BJ (cell line): Measurements from ENCODE around the gene IFIH1. TPM values are rescaled to one million over a fixed set of nuclear protein-coding genes. Genes with fewer than 3 reads are reported as not detected.
A peak's percentile ranks its signal among the peaks of the same experiment; 100 is the strongest.

Experiments
- CTCF ChIA-PET: fragments of 350-600 bp; formaldehyde crosslinking; extraction: SDS; loops from one replicate; lab custom pipeline; 2021; ENCODE audit warnings: antibody characterized with exemption, inconsistent platforms; lab: Yijun Ruan, JAX
- POLR2A ChIA-PET: fragments of 300-600 bp; sonication (Branson Sonifier 250); formaldehyde crosslinking; extraction: SDS; loops from one replicate; lab custom pipeline; 2021; ENCODE audit warnings: antibody characterized with exemption; lab: Charles Lee
- DNase-seq: peaks from one replicate; pipeline ENCODE4 v3.0.0-alpha.2; 2011; ENCODE audit warnings: low read depth
- H3K27me3 ChIP-seq: 2 replicates; pipeline ENCODE4 v1.6.0; 2011; ENCODE audit warnings: low read length; ENCODE audit not compliant: control insufficient read depth, insufficient read depth
- H3K36me3 ChIP-seq: 2 replicates; pipeline ENCODE4 v1.5.1; 2011; ENCODE audit warnings: low read length; ENCODE audit not compliant: control insufficient read depth, insufficient read depth
- H3K4me3 ChIP-seq: 2 replicates; pipeline ENCODE4 v1.5.1; 2011; ENCODE audit warnings: low read depth, mild to moderate bottlenecking, control low read depth, low read length
- polyA plus RNA-seq: library from polyadenylated mRNA; depleted of rRNA; stranded (reverse); fragments of >200 nt; gene quantifications from 2 replicates; pipeline ENCODE4 v1.2.3, GENCODE V29; 2011
- TF ChIP-seq, protein P1 (sequence below): IDR thresholded peaks from 2 replicates; pipeline ENCODE4 v1.5.1; 2011; ENCODE audit warnings: low read depth, mild to moderate bottlenecking, control low read depth, inconsistent platforms, low read length, moderate library complexity; ENCODE audit not compliant: insufficient read depth

Gene IFIH1
- polyA plus RNA-seq, 1 experiment, result 0.47 TPM

- H3K36me3 ChIP-seq, result no peaks in the 10 kb centered on the region
- ChIA-PET POLR2A (interaction anchor here (0.6 kb wide), 1 partner anchor 993 kb away, joined by 3 read pairs; the partner anchor contains the start of gene PSMD14), CTCF (interaction anchor here (0.6 to 9.3 kb wide), 26 partner anchors 11 to 731 kb away, joined by 3 to 137 read pairs (median 4); partner anchors contain the start of genes GCG and IFIH1)
- DNase-seq, result no peak
- no peak overlapping the region for H3K4me3 ChIP-seq
- no peaks in the 10 kb centered on the region for H3K27me3 ChIP-seq
- TF ChIP-seq, protein P1, sequence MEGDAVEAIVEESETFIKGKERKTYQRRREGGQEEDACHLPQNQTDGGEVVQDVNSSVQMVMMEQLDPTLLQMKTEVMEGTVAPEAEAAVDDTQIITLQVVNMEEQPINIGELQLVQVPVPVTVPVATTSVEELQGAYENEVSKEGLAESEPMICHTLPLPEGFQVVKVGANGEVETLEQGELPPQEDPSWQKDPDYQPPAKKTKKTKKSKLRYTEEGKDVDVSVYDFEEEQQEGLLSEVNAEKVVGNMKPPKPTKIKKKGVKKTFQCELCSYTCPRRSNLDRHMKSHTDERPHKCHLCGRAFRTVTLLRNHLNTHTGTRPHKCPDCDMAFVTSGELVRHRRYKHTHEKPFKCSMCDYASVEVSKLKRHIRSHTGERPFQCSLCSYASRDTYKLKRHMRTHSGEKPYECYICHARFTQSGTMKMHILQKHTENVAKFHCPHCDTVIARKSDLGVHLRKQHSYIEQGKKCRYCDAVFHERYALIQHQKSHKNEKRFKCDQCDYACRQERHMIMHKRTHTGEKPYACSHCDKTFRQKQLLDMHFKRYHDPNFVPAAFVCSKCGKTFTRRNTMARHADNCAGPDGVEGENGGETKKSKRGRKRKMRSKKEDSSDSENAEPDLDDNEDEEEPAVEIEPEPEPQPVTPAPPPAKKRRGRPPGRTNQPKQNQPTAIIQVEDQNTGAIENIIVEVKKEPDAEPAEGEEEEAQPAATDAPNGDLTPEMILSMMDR, result peak; percentile 74
Measured at GRCh38 chr2:162301151-162301804, 17.2 kb downstream of the IFIH1 start.

DNA sequence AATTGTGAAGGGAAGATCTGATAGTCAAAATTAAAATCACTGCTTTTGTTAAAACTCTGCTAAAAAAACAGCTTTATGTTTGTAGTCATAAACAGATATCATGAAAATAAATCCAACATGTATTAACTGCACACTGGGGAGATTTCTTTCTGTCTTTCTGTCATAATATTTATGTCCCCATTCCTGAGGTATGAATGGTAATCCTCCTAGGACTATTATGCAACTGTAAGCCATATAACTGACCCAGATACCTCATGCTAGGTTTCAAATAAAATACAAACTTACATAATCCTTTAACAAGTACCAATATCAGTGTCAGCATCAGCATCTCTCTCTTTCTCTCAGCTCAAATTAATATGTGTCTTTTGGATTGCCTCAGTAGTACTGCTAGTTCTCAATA, 18.2 kb downstream of the IFIH1 start:
- H3K27me3 ChIP-seq, result no peaks in the 10 kb centered on the region
- TF ChIP-seq, protein P1, result no peak
- ChIA-PET CTCF (interaction anchor here (0.8 to 9.3 kb wide), 12 partner anchors 19 to 713 kb away, joined by 3 to 137 read pairs (median 6); partner anchors contain the start of genes GCG and IFIH1), POLR2A (interaction anchor here (0.5 kb wide), 1 partner anchor 168 kb away, joined by 3 read pairs; no protein-coding TSS in a partner anchor)
- H3K36me3 ChIP-seq, result no peaks in the 10 kb centered on the region
- H3K4me3 ChIP-seq, result no peak overlapping the region
- DNase-seq, result no peak

DNA sequence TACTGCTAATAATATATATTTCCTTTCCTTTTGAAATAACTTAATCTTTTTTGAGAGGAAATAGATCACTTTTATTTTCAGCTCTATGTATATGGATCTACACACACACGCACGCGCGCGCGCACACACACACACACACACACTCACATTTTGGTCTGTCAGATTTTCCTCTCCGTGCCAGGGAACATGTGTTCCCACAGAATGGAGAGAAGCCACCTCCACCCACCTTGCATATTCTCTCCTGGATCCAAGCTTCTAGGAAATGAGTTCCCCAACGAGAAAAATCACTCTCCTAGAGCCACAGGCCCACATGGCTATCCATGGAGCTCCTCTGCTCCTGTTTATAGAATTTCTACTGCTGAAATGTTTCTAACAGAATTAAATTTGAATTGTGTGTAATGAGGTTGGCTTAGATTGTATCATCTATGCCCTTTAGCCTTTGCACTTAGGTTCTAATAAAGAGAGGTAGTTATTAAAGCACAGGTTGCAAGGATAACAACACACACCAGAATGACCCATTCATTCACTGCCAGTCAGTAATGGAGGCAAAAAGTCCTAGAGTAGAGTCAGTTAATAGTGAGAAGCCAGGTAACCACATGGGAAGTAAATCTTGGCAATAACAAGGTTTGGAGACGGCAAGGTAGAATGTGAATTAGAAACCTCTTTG, 19.7 kb downstream of the IFIH1 start:
- Histone ChIP-seq H3K27me3 (no peaks in the 10 kb centered on the region), H3K4me3 (no peak overlapping the region), H3K36me3 (no peaks in the 10 kb centered on the region)
- DNase-seq, result no peak
- ChIA-PET POLR2A (interaction anchor here (0.8 kb wide), 1 partner anchor 56 kb away, joined by 4 read pairs; no protein-coding TSS in a partner anchor), CTCF (interaction anchor here (0.8 to 9.3 kb wide), 30 partner anchors 9 to 712 kb away, joined by 3 to 137 read pairs (median 6); partner anchors contain the start of genes FAP and GCG)
- TF ChIP-seq, protein P1, result no peak

DNA sequence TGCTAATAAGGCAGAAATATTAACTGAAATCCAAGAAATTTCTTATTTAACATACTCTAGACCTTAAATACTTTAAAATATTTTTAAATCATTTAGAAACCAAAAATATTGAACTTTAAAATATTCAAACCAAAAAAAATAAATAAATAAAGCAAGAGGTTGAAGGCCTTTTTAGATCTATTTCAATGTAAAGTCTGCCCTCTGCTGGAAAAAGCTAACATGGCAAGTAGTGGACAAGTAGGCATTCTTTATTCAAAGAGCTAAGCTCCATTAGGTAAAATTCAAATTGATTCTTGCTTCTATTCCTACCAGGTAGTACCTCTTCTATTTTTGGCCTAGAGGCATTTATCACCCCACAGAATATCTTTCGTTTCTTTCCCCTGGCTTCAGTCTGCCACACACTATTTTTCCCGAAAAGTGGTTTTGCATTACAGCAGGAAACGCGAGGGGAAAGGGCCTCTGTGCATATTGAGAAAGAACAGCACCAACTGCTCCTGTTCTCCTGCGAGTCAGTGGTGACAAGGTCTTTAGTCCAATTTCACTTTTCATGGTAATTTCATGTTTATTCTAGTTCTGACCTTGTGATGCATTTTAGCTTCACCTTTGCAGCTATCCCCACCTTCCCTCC, 20.4 kb downstream of the IFIH1 start:
- DNase-seq, result no peak
- no peaks in the 10 kb centered on the region for H3K36me3 ChIP-seq
- POLR2A ChIA-PET, result interaction anchor here (0.7 to 0.8 kb wide), 3 partner anchors 55 to 409 kb away, joined by 3 to 4 read pairs (median 4); no protein-coding TSS in a partner anchor
- no peaks in the 10 kb centered on the region for H3K27me3 ChIP-seq
- no peak overlapping the region for H3K4me3 ChIP-seq
- TF ChIP-seq, protein P1, result peak; percentile 69
- CTCF ChIA-PET, result interaction anchor here (0.7 to 9.3 kb wide), 37 partner anchors 8 to 711 kb away, joined by 3 to 137 read pairs (median 4); partner anchors contain the start of genes FAP and GCG
